ENCODE measurements around the gene ATP6AP1.

Gene ATP6AP1

GRCh38 chrX:154486052-154486395 is 57.5 kb downstream of the ATP6AP1 start:
- H3K36me3 ChIP-seq (ENCODE audit: control insufficient read depth in 2 of 2, insufficient read depth in 1 of 2, low read length in 2 of 2): peaks cover 0 to 38% of the 10 kb centered on the region in 2 experiments; a peak in 1 of 3 replicates
- no peaks in the 10 kb centered on the region; the same call in 1 of the 2 replicates for H3K4me1 ChIP-seq (ENCODE audit: control insufficient read depth, insufficient read depth, low read length)
- peak overlapping the region; percentile 94; the same call in 1 of the 2 replicates for H3K27ac ChIP-seq (ENCODE audit: extremely low read depth, low read depth, low read length)
- peak; percentile 13; the same call in 1 of the 2 replicates for TF ChIP-seq GLIS1 (tag by site-specific recombination; IDR thresholded peaks at IDR 0.05)
- TF ChIP-seq ZNF366 (tag by site-specific recombination; conservative IDR thresholded peaks at IDR 0.05): no peak
- TF ChIP-seq ZSCAN18 (tag by site-specific recombination; IDR thresholded peaks at IDR 0.05): no peak
- TF ChIP-seq ZNF555 (tag by site-specific recombination; conservative IDR thresholded peaks at IDR 0.05): no peak
- TF ChIP-seq ZBTB49 (tag by site-specific recombination; IDR thresholded peaks at IDR 0.05; ENCODE audit: low read depth): no peak
- no peak for TF ChIP-seq OSR2 (tag by site-specific recombination; IDR thresholded peaks at IDR 0.05)
- TF ChIP-seq ZBTB26 (tag by site-specific recombination; optimal IDR thresholded peaks at IDR 0.05): peak; percentile 54
- TF ChIP-seq KLF10 (tag by site-specific recombination; IDR thresholded peaks at IDR 0.05): 0 out of 2 replicates have a peak, but pooled peaks have one; percentile 17
- 0 out of 2 replicates have a peak, but pooled peaks have one; percentile 29 for TF ChIP-seq EGR2 (tag by site-specific recombination; IDR thresholded peaks at IDR 0.05; ENCODE audit: low read depth)
- TF ChIP-seq ZNF639 (tag by site-specific recombination; IDR thresholded peaks at IDR 0.05): no peak
- TF ChIP-seq ZIC2 (tag by site-specific recombination; IDR thresholded peaks at IDR 0.05): peak; percentile 55
- TF ChIP-seq ZNF777 (tag by site-specific recombination; IDR thresholded peaks at IDR 0.05; ENCODE audit: borderline replicate concordance): no peak
- no peak for TF ChIP-seq KLF1 (tag by site-specific recombination; IDR thresholded peaks at IDR 0.05)
- ChIA-PET POLR2A (interaction anchor here (0.7 to 3.1 kb wide), 5 partner anchors 9 to 87 kb away, joined by 3 to 10 read pairs (median 5); partner anchors contain the start of gene RPL10), CTCF (interaction anchor here (0.7 to 1.7 kb wide), 3 partner anchors 13 to 113 kb away, joined by 3 to 5 read pairs (median 4); no protein-coding TSS in a partner anchor)
- H3K9me3 ChIP-seq (ENCODE audit: control insufficient read depth, insufficient read depth, low read depth, low read length): no peaks in the 10 kb centered on the region
- H3K4me3 ChIP-seq (ENCODE audit: low read depth, low read length): peak overlapping the region; percentile 55
